Measurements from ENCODE around the gene STARD9. TPM values are rescaled to one million over a fixed set of nuclear protein-coding genes. Genes with fewer than 3 reads are reported as not detected.

Gene STARD9
- polyA plus RNA-seq, 1 of the 3 experiments (the other 2 are of a cell fraction): 2.1 TPM

DNA sequence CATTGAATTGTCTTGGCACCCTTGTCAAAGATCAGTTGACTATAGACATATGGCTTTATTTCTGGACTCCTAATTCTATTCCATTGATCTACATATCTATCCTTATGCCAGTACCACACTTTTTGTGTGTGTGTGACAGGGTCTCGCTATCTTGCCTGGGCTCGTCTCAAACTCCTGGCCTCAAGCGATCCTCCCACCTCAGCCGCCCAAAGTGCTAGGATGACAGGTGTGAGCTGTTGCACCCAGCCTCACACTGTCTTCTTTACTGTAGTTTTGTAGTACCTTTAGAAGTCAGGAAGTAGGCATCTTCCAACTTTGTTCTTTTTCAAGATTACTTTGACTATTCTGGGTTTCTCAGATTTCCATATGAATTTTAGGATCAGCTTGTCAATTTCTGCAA is 137.2 kb downstream of the STARD9 start:
- peaks cover 0 to 6% of the 10 kb centered on the region in 2 experiments; a peak in 1 of 4 replicates for H3K4me1 ChIP-seq (ENCODE audit: control insufficient read depth in 1 of 2, insufficient read depth in 2 of 2, low read depth in 1 of 2, low read length in 1 of 2)
- H3K27ac ChIP-seq (ENCODE audit: low read depth in 2 of 2, low read length in 1 of 2): no peak overlapping the region
- H3K4me3 ChIP-seq (ENCODE audit: low read depth in 2 of 2, low read length in 1 of 2): no peak overlapping the region
- ChIA-PET POLR2A (no interaction called here), CTCF (interaction anchor here (1.1 to 3.7 kb wide), 5 partner anchors 9 to 214 kb away, joined by 3 to 13 read pairs (median 5); no protein-coding TSS in a partner anchor)
- no peak overlapping the region for H2AFZ ChIP-seq (ENCODE audit: low read depth)
- H4K20me1 ChIP-seq (ENCODE audit: insufficient read depth): no peaks in the 10 kb centered on the region
- 100% methylated on average over 4 of the region's 4 CpGs for WGBS (ENCODE audit: low lambda C conversion rate)
- no peak overlapping the region for H3K4me2 ChIP-seq
- no peaks in the 10 kb centered on the region for H3K9me2 ChIP-seq
- no peak for DNase-seq
- no peaks in the 10 kb centered on the region for H3K9me3 ChIP-seq
- TF ChIP-seq MXI1 (IDR thresholded peaks at IDR 0.05; ENCODE audit: low read depth, low read length) (no peak), RFX5 (IDR thresholded peaks at IDR 0.05; ENCODE audit: low read length) (no peak), RAD21 (IDR thresholded peaks at IDR 0.05; ENCODE audit: low read length) (no peak), JUND (IDR thresholded peaks at IDR 0.05) (no peak), NFIC (IDR thresholded peaks at IDR 0.05; ENCODE audit: borderline replicate concordance) (no peak), YY1 (IDR thresholded peaks at IDR 0.05; ENCODE audit: low read depth) (no peak), GATA2 (CRISPR knock-in tag; IDR thresholded peaks at IDR 0.05) (no peak), FOXJ3 (CRISPR knock-in tag; IDR thresholded peaks at IDR 0.05) (no peak), SMC3 (IDR thresholded peaks at IDR 0.05; ENCODE audit: low read depth, low read length) (no peak), TCF12 (IDR thresholded peaks at IDR 0.05) (no peak), MEF2A (IDR thresholded peaks at IDR 0.05; ENCODE audit: borderline replicate concordance, low read depth) (no peak), RXRA (IDR thresholded peaks at IDR 0.05; ENCODE audit: borderline replicate concordance, low read depth) (no peak), TAF1 (IDR thresholded peaks at IDR 0.05; ENCODE audit: borderline replicate concordance, low read depth, low read length) (no peak), CHD2 (IDR thresholded peaks at IDR 0.05; ENCODE audit: low read length, partially characterized antibody) (no peak)
- TF ChIP-seq, protein P1, sequence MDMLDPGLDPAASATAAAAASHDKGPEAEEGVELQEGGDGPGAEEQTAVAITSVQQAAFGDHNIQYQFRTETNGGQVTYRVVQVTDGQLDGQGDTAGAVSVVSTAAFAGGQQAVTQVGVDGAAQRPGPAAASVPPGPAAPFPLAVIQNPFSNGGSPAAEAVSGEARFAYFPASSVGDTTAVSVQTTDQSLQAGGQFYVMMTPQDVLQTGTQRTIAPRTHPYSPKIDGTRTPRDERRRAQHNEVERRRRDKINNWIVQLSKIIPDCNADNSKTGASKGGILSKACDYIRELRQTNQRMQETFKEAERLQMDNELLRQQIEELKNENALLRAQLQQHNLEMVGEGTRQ (IDR thresholded peaks at IDR 0.05; ENCODE audit: borderline replicate concordance, low read depth, low read length): no peak
- TF ChIP-seq, protein P2, sequence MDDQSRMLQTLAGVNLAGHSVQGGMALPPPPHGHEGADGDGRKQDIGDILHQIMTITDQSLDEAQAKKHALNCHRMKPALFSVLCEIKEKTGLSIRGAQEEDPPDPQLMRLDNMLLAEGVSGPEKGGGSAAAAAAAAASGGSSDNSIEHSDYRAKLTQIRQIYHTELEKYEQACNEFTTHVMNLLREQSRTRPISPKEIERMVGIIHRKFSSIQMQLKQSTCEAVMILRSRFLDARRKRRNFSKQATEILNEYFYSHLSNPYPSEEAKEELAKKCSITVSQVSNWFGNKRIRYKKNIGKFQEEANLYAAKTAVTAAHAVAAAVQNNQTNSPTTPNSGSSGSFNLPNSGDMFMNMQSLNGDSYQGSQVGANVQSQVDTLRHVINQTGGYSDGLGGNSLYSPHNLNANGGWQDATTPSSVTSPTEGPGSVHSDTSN (IDR thresholded peaks at IDR 0.05): no peak
- TF ChIP-seq, protein P3, sequence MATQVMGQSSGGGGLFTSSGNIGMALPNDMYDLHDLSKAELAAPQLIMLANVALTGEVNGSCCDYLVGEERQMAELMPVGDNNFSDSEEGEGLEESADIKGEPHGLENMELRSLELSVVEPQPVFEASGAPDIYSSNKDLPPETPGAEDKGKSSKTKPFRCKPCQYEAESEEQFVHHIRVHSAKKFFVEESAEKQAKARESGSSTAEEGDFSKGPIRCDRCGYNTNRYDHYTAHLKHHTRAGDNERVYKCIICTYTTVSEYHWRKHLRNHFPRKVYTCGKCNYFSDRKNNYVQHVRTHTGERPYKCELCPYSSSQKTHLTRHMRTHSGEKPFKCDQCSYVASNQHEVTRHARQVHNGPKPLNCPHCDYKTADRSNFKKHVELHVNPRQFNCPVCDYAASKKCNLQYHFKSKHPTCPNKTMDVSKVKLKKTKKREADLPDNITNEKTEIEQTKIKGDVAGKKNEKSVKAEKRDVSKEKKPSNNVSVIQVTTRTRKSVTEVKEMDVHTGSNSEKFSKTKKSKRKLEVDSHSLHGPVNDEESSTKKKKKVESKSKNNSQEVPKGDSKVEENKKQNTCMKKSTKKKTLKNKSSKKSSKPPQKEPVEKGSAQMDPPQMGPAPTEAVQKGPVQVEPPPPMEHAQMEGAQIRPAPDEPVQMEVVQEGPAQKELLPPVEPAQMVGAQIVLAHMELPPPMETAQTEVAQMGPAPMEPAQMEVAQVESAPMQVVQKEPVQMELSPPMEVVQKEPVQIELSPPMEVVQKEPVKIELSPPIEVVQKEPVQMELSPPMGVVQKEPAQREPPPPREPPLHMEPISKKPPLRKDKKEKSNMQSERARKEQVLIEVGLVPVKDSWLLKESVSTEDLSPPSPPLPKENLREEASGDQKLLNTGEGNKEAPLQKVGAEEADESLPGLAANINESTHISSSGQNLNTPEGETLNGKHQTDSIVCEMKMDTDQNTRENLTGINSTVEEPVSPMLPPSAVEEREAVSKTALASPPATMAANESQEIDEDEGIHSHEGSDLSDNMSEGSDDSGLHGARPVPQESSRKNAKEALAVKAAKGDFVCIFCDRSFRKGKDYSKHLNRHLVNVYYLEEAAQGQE (IDR thresholded peaks at IDR 0.05; ENCODE audit: low read depth, low read length): no peak
- TF ChIP-seq, protein P4, sequence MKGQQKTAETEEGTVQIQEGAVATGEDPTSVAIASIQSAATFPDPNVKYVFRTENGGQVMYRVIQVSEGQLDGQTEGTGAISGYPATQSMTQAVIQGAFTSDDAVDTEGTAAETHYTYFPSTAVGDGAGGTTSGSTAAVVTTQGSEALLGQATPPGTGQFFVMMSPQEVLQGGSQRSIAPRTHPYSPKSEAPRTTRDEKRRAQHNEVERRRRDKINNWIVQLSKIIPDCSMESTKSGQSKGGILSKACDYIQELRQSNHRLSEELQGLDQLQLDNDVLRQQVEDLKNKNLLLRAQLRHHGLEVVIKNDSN (IDR thresholded peaks at IDR 0.05; ENCODE audit: borderline replicate concordance, low read depth): no peak
- peaks cover 0 to 3% of the 10 kb centered on the region in 2 experiments for H3K36me3 ChIP-seq (replicated peaks in 1 of 2; ENCODE audit: control insufficient read depth in 1 of 2, insufficient read depth in 2 of 2, low read length in 1 of 2)
- no peaks in the 10 kb centered on the region for H3K79me2 ChIP-seq (ENCODE audit: insufficient read depth)
- no peaks in the 10 kb centered on the region for H3K27me3 ChIP-seq (ENCODE audit: insufficient read depth)
- H3K9ac ChIP-seq: no peak overlapping the region
- peaks cover 3% of the 10 kb centered on the region for H3F3A ChIP-seq (replicated peaks; ENCODE audit: insufficient read depth)
